HEK293T (cell line): Measurements from ENCODE around the gene SETD1B.

Source experiments
- ARNT ChIP-seq: fragments of 450-650 bp; IDR thresholded peaks from 2 replicates; pipeline ENCODE4 v1.6.1; 2017; ENCODE audit warnings: mild to moderate bottlenecking
- BHLHE40 ChIP-seq: fragments of 450-650 bp; IDR thresholded peaks from 2 replicates; pipeline ENCODE4 v1.6.1; 2016; ENCODE audit warnings: mild to moderate bottlenecking, moderate library complexity, borderline replicate concordance
- CTBP1 ChIP-seq: fragments of 450-650 bp; IDR thresholded peaks from 2 replicates; pipeline ENCODE4 v1.6.1; 2016; ENCODE audit warnings: borderline replicate concordance
- L3MBTL2 ChIP-seq: fragments of 450-650 bp; conservative IDR thresholded peaks from 2 replicates; pipeline ENCODE4 v1.6.1; 2016; ENCODE audit warnings: mild to moderate bottlenecking
- LEF1 ChIP-seq: fragments of 450-650 bp; IDR thresholded peaks from 2 replicates; pipeline ENCODE4 v1.6.1; 2017; ENCODE audit warnings: mild to moderate bottlenecking, borderline replicate concordance

DNA sequence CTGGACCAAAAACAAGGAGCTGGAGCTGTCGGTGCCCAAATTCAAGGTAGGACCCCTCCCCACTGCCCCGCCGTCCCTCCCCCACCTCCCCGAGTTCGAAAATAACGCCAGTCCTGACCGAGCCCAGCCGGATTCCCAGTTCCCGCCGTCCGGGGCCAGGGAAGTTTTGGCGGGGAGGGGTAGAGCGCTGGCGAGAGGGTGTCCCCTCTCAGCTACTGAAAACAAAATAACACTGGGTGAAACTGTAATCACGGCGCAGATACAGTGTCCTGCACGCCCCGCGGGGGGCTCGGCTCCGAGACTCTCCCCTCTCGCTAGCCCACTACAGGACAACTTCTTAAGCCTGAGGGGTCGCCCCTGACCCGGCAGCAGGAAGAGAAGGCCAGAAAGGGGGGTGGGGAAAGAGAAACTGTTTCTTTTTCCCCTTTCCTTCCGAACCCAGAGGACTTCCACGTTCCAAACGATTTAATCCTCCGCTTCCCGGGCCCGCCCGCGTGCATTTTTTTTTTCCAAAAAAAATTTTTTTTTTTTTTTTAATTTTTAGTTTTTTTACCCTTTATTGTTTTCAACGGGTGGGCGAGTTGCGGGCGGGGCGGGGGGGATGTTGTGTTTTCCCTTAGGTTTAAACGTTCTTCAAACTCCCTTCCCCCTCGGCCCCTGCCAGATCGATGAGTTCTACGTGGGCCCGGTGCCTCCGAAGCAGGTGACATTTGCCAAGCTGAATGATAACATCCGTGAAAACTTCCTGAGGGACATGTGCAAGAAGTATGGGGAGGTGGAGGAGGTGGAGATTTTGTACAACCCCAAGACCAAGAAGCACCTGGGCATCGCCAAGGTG, 1.6 kb downstream of the SETD1B start:
- no peak for TF ChIP-seq LEF1
- no peak for TF ChIP-seq ARNT
- TF ChIP-seq CTBP1 = no peak; the same call in 1 of the 2 replicates
- TF ChIP-seq L3MBTL2 = 0 out of 2 replicates have a peak, but pooled peaks have one; percentile 21
- TF ChIP-seq BHLHE40 = no peak
